Hepatocyte (in vitro differentiated cells): ENCODE data around the gene ZNF722.

Experiments
- CTCF ChIP-seq: fragments of 200-600 bp; sonication (generic); IDR thresholded peaks from 2 replicates; pipeline ENCODE4 v1.5.1; 2016; ENCODE audit warnings: antibody characterized with exemption, mild to moderate bottlenecking; ENCODE audit not compliant: poor library complexity
- EZH2 ChIP-seq: fragments of 200-600 bp; sonication (generic); IDR thresholded peaks from 2 replicates; pipeline ENCODE4 v1.6.1; 2016; ENCODE audit warnings: antibody characterized with exemption, mild to moderate bottlenecking, borderline replicate concordance

GRCh38 chr7:64045301-64046040 lies 46.8 kb downstream of the ZNF722 start, which contains the start of gene ZNF727:
- TF ChIP-seq EZH2 (no peak), CTCF (no peak)
